SJSA1 (cell line): ENCODE results near the gene ZNF831. TPM values are rescaled to one million over a fixed set of nuclear protein-coding genes. Genes with fewer than 3 reads are reported as not detected.

Experiments
- DNase-seq, 2 experiments: peaks; one replicate each; pipeline ENCODE4 v3.0.0-alpha.2; 2015 to 2020; ENCODE audit warnings: low spot score in 2 of 2, low read depth in 1 of 2
- H3K27ac ChIP-seq: fragments of 250-450 bp; sonication (Bioruptor Pico); 2 replicates; pipeline ENCODE4 v1.5.1; 2020; ENCODE audit warnings: mild to moderate bottlenecking, moderate library complexity
- H3K27me3 ChIP-seq: fragments of 250-450 bp; sonication (Bioruptor Pico); replicated peaks from 2 replicates; pipeline ENCODE4 v1.5.1; 2020; ENCODE audit warnings: mild to moderate bottlenecking, moderate library complexity
- H3K36me3 ChIP-seq: fragments of 250-450 bp; sonication (Bioruptor Pico); 2 replicates; pipeline ENCODE4 v1.5.1; 2020; ENCODE audit warnings: mild to moderate bottlenecking
- H3K4me1 ChIP-seq: fragments of 250-450 bp; sonication (Bioruptor Pico); replicated peaks from 2 replicates; pipeline ENCODE4 v1.6.1; 2021; ENCODE audit warnings: mild to moderate bottlenecking
- H3K4me3 ChIP-seq: fragments of 250-450 bp; sonication (Bioruptor Pico); 2 replicates; pipeline ENCODE4 v1.5.1; 2020; ENCODE audit warnings: mild to moderate bottlenecking
- H3K9me3 ChIP-seq: fragments of 250-450 bp; sonication (Bioruptor Pico); replicated peaks from 2 replicates; pipeline ENCODE4 v1.5.1; 2020; ENCODE audit warnings: mild to moderate bottlenecking
- total RNA-seq: library from RNA; depleted of rRNA; stranded (reverse); fragments of >200 nt; shearing (Covaris generic); gene quantifications from 2 replicates; pipeline ENCODE4 v1.2.3, GENCODE V29; 2014

The ZNF831 gene
- total RNA-seq, 1 experiment from 2014 or later, result not detected

DNA sequence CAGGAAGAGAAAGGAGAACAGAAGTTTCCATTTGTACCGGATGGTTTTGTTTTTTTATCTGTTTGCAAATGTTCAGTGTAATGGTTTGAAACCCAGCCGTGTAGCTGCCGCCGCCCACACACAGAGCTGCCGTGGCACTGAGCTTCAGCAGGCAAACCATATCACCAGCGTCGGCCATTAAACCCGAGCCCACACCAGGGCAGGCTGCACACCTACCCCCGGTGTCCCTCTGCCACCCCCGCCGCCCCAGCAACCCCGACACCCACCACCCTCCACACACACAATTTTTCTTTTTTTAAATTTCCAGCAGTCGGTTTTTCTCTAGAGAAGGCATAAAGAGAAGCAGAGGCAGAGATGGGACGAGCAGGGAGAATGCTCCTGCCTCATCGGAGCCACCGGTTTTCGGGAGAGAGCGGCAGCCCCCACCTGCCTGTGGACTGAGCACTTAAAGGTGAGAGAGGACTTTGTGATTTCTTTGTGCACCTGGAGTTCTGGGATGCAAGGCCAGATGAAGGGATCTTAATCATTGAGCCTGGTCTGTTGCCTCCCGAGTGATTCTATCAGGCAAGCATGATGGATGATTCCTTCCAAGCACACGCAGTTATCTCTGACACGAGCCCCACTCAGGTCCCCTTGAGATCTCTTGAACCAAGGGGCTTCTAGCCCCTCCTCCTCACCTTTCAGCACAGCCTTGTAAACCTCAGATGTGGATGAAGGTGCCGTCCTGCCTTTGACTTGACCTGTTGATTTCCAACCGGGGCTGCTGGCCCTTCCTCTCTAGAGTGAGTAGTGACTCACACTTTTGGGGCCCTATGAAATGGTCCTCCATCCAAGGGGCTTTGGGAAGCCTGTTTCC is 17.5 kb upstream of the ZNF831 start:
- Histone ChIP-seq H3K4me3 (no peak overlapping the region), H3K36me3 (no peaks in the 10 kb centered on the region), H3K27me3 (peaks cover 12% of the 10 kb centered on the region), H3K9me3 (no peaks in the 10 kb centered on the region), H3K27ac (no peak overlapping the region), H3K4me1 (no peaks in the 10 kb centered on the region)
- DNase-seq, result no peak

DNA sequence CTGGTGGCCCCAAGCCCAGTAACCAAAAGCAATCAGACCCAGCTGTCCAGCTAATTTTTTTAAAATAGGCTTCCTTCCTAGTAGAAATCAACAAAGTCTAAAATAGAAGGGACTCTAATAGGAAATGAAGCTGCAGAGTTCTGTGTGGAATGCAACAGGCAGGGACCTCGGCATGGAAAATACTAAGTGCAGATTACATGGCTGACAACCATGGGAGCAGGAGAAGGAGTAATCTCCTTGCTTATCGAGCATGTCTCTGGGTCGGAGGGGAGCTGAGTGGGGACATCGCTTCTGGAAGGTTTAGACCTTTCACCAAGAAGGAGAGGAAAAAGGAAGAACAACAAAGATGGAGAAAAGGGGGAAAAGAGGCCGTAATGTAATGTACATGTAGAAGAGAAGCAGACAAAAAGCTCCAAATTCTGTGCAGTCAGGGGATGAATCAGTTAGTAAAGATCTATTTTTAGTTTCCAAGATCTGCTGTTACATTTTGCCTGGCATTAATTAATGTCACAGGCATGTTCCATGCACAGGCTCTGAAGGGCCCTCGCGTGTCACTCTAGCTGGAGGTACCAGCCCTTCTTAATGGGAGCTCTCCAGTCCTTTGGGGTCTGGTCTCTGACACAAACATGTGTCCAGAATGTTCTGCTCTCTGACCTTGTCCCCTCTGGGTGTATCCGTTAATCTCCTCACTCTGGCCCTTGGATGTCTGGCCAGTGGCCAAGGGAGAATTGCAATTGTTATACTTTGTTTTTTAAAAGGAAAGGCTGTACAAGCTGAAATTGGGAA is 16.6 kb upstream of the ZNF831 start:
- Histone ChIP-seq H3K27ac (no peak overlapping the region), H3K36me3 (no peaks in the 10 kb centered on the region), H3K4me1 (no peaks in the 10 kb centered on the region), H3K9me3 (no peaks in the 10 kb centered on the region), H3K27me3 (peaks cover 12% of the 10 kb centered on the region), H3K4me3 (no peak overlapping the region)
- no peak for DNase-seq

DNA sequence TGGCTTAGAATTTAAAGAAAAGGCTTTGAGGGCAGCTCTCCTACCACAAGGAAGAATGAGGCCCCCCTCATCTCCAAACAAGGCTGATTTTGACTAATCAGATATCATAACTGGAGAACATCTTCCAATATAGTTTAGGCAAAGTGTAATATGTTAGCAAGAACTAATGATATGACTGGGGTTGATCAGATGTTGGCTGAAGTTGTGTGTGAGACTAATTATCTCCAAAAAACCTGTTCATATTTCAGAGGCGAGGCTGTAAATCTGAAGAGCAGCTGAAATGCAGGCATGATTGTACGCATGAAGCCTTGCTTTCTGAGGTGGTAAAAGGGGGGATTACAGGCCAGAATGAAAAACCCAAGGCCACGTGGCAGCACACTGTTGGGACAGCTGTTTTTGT is 16.0 kb upstream of the ZNF831 start:
- no peak overlapping the region for H3K4me3 ChIP-seq
- H3K4me1 ChIP-seq, result no peaks in the 10 kb centered on the region
- peaks cover 10% of the 10 kb centered on the region for H3K27me3 ChIP-seq
- DNase-seq, result no peak
- no peak overlapping the region for H3K27ac ChIP-seq
- H3K36me3 ChIP-seq, result no peaks in the 10 kb centered on the region
- H3K9me3 ChIP-seq, result no peaks in the 10 kb centered on the region

DNA sequence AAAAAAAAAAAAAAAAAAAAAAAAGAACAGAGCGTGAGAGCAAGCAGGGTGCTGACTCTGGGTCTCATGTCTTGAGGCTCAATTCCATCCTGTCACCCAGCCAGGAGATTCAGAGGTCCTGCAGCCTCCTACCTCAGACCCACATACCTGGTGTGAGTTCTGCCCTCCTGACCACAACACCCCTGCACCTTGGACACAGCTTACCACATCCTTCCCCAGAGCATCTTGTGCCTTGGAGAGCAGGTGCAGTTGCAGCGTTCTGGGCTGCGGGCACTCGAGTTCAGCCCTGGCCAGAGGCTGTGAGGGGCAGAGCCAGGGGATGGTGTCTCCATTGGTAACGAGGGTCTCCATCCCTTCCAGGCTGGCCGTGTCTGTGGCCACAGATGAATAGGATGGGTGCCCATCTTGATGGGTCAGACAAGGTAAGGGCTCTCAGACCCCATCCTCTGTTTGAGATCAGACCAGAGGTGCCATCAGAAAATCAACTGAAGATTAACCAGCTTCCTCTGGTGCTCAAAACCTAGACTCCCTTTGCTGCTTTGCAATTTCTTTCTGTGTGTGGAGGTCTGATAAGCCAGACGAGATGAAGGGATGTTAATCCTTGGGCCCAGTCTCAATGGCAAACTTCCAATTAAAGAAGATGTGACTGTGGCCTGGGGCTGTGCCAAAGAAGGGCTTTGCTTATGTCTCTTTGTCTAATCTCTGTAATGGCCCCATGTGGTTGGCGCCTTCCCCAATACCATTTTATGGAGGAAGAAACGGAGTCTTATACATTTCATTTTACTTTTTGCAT is 14.7 kb upstream of the ZNF831 start:
- Histone ChIP-seq H3K4me1 (no peaks in the 10 kb centered on the region), H3K27ac (no peak overlapping the region), H3K27me3 (peaks cover 8% of the 10 kb centered on the region), H3K9me3 (no peaks in the 10 kb centered on the region), H3K4me3 (no peak overlapping the region), H3K36me3 (no peaks in the 10 kb centered on the region)
- DNase-seq, result no peak

DNA sequence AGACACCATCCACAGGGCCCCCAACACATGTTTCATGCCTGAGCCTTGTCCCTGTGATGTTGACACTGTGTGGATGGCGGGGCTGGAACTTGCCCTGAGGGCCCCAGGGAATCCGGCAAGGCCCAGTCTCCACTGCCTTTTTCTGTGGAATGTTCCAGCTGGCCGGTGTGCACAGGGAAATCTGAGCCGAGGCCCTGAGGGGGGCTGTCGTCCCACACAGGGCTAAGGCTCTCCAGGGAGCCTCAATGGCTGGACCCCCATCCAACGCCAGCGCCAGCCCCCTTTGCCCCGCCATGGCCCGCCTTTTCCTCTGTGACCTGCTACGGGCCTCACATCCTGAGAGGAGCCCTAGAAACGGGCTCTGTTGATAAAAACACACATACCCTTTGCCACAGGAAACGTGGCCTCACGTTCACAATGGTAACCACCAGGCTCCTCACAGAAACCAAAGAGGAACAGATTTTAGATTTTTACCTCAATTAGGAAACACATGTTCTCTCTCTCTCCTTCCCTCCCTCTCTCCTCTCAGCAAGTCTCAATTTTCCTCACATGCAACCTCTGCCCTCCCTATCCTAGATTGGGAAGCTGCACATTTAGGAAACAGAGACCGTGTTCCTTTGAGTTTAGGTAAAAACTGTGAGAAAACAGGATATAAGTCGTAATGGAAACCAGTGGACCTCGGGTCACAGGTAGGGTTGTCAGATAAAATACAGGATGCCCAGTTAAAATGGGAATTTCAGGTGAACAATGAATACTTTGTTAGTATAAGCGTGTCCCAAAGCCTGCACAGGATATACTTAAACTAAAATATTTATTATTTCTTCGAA is 13.7 kb upstream of the ZNF831 start:
- H3K27ac ChIP-seq, result no peak overlapping the region
- DNase-seq, result no peak
- no peaks in the 10 kb centered on the region for H3K9me3 ChIP-seq

DNA sequence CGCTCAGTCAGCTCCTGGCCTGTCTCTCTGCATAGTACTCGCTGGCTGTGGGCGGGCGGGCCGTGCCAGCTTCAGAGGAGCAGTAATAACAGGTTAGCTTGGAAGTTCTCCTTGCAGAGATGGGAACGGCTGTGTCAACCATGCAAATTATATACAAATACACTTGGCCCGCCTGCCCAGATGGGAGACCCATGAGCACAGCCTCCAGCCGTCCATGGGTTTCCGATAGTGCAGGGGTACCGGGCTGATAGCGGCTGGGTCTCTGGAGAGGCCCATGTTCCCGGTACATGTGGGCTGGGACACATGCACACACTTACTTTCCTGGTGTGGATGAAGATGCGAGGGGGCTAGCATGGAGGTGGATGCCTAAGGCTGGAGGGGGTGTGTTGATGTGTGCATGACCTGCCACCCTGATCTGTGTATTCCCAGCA is 12.8 kb upstream of the ZNF831 start:
- H3K27me3 ChIP-seq, result peaks cover 8% of the 10 kb centered on the region
- H3K27ac ChIP-seq, result no peak overlapping the region
- H3K36me3 ChIP-seq, result no peaks in the 10 kb centered on the region
- no peak overlapping the region for H3K4me3 ChIP-seq
- H3K4me1 ChIP-seq, result no peaks in the 10 kb centered on the region
- DNase-seq, result no peak
- H3K9me3 ChIP-seq, result no peaks in the 10 kb centered on the region

More for the DNA sequence above, 13.7 kb upstream of the ZNF831 start:
- Histone ChIP-seq H3K36me3 (no peaks in the 10 kb centered on the region), H3K4me1 (no peaks in the 10 kb centered on the region), H3K27me3 (peaks cover 8% of the 10 kb centered on the region), H3K4me3 (no peak overlapping the region)

DNA sequence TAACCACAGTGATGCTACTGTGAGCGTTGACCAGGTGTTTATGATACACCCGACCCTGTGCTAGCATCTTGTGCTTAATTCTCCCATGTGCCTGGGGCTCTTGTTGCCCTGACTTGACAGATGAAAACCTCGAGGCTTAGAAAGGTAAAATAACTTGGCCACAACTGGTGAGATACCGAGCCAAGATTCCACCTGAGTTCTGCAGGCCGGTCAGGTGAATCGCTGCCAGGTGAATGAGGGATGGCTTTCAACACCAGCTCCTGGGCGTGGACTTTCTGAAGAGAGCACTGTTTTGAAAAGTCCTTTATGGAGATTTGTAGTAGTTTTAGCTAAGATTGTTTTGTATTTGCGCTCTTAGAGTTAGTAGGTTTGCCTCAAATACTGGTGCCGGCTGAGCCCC is 12.2 kb upstream of the ZNF831 start:
- peaks cover 8% of the 10 kb centered on the region for H3K27me3 ChIP-seq
- no peaks in the 10 kb centered on the region for H3K9me3 ChIP-seq
- no peak overlapping the region for H3K27ac ChIP-seq

DNA sequence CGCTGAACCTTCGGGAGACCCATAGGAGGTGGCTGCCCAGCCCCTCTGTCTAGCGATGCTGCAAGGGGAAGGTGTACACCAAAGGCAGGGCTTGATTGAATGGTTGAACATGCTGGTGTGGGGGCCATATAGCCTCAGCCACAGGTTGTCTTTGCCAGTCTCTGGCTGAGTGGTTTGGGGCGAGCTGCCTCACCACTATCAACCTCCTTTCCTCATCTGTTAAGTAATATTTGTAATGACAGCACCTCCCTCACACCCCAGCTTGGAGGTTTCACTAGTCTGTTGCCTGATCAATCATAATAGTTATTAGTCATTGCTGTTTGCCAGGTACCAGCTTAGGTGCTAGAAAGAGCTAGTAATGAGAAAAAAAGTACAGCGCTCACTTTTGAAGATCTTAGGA is 11.8 kb upstream of the ZNF831 start:
- DNase-seq, result no peak
- Histone ChIP-seq H3K4me3 (no peak overlapping the region), H3K27ac (no peak overlapping the region), H3K36me3 (no peaks in the 10 kb centered on the region), H3K27me3 (peaks cover 8% of the 10 kb centered on the region), H3K4me1 (no peaks in the 10 kb centered on the region), H3K9me3 (no peaks in the 10 kb centered on the region)

More for the DNA sequence above, 12.2 kb upstream of the ZNF831 start:
- no peak for DNase-seq
- H3K36me3 ChIP-seq, result no peaks in the 10 kb centered on the region
- no peak overlapping the region for H3K4me3 ChIP-seq
- no peaks in the 10 kb centered on the region for H3K4me1 ChIP-seq

DNA sequence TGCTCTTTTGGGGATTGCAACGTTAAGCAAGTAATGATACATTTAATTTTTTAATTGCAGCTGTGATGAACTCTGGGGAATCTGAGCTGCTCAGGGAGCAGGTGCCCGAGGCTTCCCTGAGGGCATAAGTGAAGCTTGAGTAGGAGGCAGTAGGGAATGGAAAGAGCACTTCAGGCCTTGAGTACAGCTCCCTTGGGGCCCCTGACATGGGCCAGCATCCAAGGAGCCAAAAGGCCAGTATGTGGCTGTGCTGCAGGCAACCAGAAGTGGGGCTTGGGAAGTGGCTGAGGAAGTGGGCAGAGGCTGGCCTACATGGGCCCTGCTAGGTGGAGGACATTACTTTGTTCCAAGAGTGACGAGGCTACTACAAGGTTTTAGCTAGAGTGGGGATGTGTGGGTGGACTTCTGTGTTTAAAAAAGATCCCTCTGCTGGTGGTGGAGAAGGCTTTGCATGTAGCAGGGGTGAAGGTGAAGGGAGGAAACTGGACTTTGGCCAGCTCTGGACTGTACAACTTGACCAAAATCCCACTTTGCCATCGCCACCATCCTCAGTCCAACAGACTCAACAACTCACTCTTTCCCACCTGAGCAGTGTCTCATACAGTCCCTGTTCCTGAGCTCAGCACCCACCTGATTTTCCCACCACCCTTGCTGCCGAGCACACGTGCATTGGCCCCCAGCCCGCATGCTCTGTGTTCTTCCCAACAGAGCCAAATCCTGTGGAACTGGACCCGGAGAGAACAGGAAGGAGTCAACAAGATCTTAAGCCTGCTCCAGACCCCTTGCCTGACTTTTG is 10.9 kb upstream of the ZNF831 start:
- no peaks in the 10 kb centered on the region for H3K4me1 ChIP-seq
- no peaks in the 10 kb centered on the region for H3K36me3 ChIP-seq
- H3K4me3 ChIP-seq, result no peak overlapping the region
- no peaks in the 10 kb centered on the region for H3K9me3 ChIP-seq
- DNase-seq, result no peak
- H3K27me3 ChIP-seq, result peaks cover 8% of the 10 kb centered on the region
- no peak overlapping the region for H3K27ac ChIP-seq

DNA sequence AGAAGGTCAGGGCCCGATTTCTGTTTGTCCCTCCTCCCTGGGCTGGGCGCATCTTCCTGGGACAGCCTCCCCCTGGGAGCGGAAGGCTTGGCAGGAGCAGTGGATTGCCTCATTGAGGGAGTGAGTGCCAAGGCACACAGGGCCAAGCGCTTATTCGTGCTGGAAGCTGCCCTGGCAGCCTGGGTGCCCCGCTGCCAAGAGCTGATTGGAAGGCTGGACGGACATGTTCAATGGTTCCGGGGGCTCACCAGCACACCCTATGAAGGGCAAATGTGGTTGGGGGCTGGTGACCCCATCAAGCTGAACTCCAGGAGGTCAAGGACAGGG is 10.3 kb upstream of the ZNF831 start:
- Histone ChIP-seq H3K4me1 (no peaks in the 10 kb centered on the region), H3K9me3 (no peaks in the 10 kb centered on the region), H3K27ac (no peak overlapping the region), H3K36me3 (no peaks in the 10 kb centered on the region), H3K27me3 (peaks cover 8% of the 10 kb centered on the region), H3K4me3 (no peak overlapping the region)
- no peak for DNase-seq

DNA sequence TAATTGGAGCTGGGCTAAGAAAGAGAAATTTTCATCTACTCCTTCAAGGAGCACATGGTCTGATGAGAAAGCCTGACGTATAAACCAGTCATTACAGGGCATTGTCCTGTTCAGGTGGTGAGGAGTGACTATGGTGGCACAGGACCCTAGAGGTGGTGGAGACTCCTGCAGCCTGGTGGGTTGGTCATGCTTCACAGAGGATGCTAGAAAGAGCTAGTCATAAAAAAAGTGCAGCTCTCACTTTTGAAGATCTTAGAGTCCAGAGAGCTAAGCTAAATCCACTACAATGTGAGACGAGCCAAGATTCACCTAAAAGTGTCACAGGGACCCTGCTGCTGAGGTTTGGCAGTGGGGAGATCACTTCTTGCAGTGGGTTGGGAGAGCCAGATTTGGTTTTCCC is 9.8 kb upstream of the ZNF831 start:
- Histone ChIP-seq H3K4me3 (no peak overlapping the region), H3K9me3 (no peaks in the 10 kb centered on the region), H3K36me3 (no peaks in the 10 kb centered on the region), H3K27me3 (peaks cover 8% of the 10 kb centered on the region), H3K27ac (no peak overlapping the region), H3K4me1 (no peaks in the 10 kb centered on the region)
- DNase-seq, result no peak

DNA sequence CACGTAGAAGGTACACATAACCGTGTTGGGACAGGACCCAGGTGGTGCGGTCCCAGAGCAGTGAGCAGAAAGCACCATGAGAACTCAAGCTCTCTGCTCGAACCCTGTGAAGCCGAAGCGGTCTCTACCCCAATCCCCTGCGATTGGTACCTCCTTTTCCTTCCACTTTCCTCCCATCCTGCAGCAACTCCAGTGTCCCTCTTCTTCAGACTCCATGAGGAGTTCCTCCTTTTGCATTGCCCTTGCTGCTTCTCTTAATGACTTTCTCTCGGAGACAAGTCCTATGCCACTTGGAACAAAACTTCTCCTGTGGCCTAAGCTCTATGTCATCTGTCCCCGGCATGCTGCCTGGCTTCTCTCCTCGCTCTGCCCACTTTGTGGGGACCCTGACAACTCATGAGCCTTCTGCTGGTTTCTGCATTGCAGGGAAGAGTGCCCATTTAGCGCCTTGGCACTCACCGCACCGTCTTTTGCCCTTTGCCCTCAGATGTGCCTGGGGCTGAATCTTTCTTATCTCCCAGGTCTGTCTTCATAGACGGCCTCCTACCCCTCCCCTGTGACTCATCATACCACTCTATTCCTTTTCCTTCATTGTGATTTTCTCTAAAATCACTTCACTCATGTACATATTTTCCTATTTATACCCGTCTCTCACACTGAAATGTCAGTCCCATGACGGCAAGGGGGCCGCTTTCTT is 9.2 kb upstream of the ZNF831 start:
- H3K9me3 ChIP-seq, result no peaks in the 10 kb centered on the region
- H3K36me3 ChIP-seq, result no peaks in the 10 kb centered on the region
- H3K4me1 ChIP-seq, result no peaks in the 10 kb centered on the region
- no peak overlapping the region for H3K27ac ChIP-seq
- no peak overlapping the region for H3K4me3 ChIP-seq
- DNase-seq, result no peak
- peaks cover 8% of the 10 kb centered on the region for H3K27me3 ChIP-seq
